Fibroblast of gingiva (primary cell): Measurements from ENCODE around the gene CD180.

Source experiments
- DNase-seq: peaks from one replicate; pipeline ENCODE4 v3.0.0-alpha.2; 2011; ENCODE audit warnings: low read depth

Gene CD180

GRCh38 chr5:67211926-67212325 lies 15.3 kb upstream of the CD180 start:
- peak; percentile 27 for DNase-seq

GRCh38 chr5:67209141-67209771 lies 12.7 kb upstream of the CD180 start:
- DNase-seq, result peak; percentile 54

DNA sequence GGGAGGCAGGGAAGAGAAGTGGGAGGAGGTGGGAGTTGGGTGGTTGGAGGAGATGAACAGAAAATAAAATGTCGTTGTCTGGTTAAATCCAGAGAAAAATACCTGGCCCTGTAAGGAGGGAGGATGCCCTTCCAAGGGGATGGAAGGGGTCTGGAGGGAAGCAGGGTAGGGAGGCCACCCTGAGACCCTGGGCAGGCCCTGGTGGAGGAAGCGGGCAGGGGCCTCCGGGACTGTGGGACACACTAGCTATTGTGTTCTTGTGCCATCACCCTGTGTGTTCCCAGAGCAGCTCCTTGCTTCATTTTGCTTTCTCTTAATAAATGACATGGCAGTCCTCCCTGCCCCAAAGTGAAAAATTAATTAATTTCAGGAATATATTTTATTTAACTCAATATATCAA lies 11.8 kb upstream of the CD180 start:
- DNase-seq, result no peak

GRCh38 chr5:67206929-67207328 lies 10.3 kb upstream of the CD180 start:
- no peak for DNase-seq

DNA sequence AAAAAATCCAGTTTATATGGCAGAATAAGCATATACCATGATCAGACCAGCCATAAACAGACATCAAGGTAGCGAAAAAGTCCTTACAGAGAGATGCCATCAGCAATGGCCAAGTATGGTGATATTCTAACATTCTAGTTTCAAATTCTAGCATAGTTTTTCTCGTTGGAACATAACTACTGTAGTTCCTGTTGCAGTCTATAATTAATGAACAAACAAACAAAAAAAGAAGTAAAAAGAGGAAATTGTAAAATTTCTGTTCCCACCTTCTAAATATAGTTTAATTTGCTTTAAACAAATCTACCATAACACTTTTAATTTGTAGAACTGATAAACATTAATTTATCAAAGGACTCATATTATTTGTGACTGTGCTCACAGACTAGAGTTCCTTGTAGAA lies 9.9 kb upstream of the CD180 start:
- no peak for DNase-seq

GRCh38 chr5:67205981-67206380 lies 9.4 kb upstream of the CD180 start:
- no peak for DNase-seq

GRCh38 chr5:67204821-67205220 lies 8.2 kb upstream of the CD180 start:
- no peak for DNase-seq

DNA sequence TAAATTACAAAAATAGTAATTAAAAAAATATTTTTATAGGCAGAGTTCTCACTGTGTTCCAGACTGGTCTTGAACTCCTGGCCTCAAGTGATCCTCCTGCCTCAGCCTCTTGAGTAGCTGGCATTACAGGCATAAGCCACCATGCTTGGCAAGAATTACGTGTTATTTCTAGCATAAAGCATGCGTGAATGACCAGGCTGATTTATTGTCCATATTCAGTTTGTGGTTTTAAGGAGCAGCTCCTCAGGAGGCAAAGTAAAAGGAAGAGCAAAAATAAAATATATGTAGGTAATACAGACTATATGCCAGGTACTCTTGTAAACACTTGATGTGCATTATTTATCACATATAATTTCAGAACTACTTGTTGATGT lies 7.1 kb upstream of the CD180 start:
- no peak for DNase-seq

GRCh38 chr5:67202828-67203227 lies 6.2 kb upstream of the CD180 start:
- DNase-seq, result no peak

GRCh38 chr5:67201897-67202549 lies 5.4 kb upstream of the CD180 start:
- no peak for DNase-seq

GRCh38 chr5:67200809-67201562 lies 4.4 kb upstream of the CD180 start:
- no peak for DNase-seq

GRCh38 chr5:67199859-67200258 lies 3.3 kb upstream of the CD180 start:
- DNase-seq, result no peak

GRCh38 chr5:67198917-67199316 lies 2.3 kb upstream of the CD180 start:
- DNase-seq, result no peak

DNA sequence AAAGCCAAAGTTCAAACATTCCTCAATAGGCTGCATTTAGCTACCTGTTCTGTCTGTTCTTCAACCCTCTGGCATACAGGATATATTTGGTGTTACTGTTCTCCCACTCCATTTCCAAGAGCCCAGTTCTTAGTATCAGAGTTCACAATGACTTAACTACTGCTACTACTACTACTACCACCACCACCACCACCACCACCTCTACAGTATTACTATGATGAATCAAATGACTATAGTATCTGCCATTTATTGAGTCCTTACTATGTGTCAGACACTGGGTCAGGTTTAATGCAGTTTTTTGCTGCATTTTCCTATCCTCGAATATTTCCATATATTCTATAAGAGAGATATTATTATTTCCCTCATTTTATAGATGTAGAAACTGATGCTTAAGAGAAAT lies 937 bp upstream of the CD180 start:
- no peak for DNase-seq

GRCh38 chr5:67195406-67196275 lies 958 bp downstream of the CD180 start:
- no peak for DNase-seq

DNA sequence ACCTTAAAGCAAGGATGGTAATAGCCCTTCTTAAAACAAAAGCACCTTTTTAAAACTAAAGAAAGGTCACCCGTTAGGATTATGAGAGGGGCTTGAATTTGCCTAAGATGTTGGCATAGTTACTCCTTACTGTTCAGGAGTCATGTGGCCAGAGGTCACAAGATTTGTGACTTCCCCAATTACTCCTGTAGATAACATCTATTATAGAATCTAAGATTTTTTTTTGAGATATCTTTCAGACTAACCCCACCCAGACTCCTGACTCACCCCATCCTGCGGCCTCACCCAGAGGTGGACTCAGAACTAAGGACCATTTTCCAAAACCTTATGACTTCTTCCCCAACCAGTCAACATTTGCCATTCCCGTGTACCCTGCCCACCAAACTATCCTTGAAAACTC lies 2.4 kb downstream of the CD180 start:
- DNase-seq, result no peak

DNA sequence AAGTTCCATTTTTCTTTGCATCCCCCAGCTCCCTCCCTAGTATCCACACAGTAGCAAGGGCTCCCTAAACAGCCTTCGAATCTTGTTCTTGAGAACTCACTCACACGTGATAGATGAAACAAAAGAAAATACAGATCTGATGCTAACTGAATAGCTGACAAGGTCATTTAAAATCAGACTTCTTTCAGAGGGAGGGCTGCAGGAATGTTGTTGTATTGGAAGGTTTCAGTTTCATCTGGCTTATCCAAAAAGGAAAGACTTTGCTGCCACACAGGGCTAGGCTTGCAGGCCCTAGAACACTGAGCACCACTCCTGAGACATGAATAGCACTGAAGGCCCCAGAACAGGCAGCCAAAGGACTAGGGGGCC lies 3.2 kb downstream of the CD180 start:
- no peak for DNase-seq

DNA sequence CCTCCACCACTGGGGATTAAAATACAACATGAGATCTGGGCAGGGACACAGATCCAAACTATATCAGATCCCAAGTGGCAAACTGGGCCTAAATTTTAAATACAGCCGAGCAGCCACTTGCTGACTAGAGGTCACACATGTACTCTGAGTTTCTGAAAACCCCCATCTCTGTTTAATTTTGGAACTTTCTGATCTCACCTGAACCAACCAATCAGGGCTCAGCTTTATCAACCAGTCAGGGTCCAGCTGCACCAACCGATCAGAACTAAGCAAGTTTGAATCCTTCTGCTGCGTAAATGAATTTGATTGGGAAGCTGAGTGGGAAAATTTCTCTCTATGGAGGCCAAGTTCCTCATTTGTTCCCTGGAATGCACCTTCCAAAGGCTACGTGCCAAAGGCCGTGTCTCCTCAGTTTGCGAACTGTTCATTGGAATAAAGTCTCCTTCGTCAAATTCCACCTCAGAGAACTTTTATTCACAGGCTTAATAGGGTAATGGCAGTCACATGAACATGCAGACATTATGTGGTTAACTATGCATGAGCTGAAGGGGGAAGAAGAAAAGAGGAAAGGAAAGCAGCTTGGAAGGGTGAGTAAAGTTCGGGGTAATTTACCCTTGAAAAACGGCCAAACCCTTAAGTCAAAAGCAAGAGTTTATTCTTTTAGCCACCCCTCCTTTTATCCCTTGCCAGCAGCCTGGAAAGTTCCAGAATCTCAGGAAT lies 3.7 kb downstream of the CD180 start:
- no peak for DNase-seq

DNA sequence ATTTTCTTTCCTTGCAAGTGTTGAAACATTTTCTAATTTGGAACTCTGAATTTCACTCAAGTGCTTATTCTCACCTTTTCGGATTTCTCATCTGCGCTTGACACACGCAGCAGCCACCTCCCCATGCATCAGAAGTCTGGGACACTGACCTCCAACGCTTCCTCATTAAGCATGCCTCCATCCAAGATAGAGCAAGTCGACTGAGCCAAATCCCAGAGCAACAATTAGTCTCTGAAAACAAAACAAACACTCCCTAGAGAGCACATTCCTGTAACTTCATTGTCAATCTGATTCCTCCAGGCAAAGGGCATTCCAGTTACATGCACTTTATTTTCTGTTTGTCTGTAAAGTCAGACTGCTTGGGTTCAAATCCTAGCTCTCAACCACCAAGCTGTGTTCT lies 5.7 kb downstream of the CD180 start:
- DNase-seq, result no peak

DNA sequence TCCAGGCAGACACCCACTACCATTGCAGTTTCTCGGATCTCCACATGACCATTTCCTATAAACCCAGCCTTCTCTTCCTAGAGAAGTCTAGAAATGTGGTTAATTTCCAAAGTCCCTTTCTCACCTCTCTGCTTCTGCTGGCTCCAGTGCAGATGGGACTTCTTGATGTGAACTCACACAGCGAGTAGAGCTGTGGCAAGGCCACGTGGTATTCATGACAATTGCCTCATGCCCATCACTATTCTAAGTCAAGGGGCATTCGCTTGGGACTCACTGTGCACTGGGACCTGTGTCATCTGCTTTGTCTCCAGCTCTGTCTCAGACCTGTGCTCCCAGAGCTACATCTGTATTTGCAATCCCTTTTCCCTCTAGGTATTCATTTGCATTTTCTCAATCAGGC lies 6.2 kb downstream of the CD180 start:
- no peak for DNase-seq

DNA sequence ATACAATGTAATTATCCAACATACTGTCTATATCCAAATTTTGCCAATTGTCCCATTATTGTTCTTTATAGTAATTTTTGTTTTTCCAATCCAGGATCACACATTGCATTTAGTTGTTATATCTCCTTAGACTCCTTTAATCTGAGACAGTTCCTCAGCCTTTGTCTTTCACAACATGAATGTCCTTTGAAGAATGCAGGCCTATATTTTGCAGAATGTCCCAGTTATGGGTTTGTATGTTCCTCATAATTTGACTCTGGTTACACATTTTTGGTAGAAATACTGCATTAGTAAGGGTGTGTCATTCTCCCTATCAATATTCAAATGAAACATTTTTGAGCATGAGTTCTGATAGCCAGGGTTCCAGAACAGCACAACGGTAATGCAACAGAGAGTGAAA lies 6.7 kb downstream of the CD180 start:
- DNase-seq, result no peak

DNA sequence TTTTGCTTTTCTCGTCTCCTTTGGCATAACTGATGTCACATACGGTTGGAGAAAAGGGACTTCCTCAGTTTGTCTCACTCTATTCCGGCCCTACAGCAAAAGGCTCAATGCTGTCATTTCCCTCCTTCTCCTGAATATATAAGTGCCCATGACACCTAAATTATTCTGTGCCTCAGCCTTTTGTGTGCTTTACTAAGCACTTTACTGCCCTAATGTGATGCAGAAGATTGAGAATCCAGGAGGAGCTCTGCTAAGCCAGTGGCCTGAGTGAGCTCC lies 7.6 kb downstream of the CD180 start:
- no peak for DNase-seq
